Naive thymus-derived CD8-positive, alpha-beta T cell (primary cell): ENCODE measurements around the gene COQ4. TPM values are rescaled to one million over a fixed set of nuclear protein-coding genes. Genes with fewer than 3 reads are reported as not detected.

Experiments
- ATAC-seq, 2 donors: fragments of 150-1000 bp; cut with Tn5 transposase in 1 of 2; sonication (Bioruptor Pico), chemical (Tn5 transposase) in 1 of 2; 1 replicate in 1 of 2; 2 replicates in 1 of 2; pipeline ENCODE4 v1.10.0; 2021; ENCODE audit warnings: mild to moderate bottlenecking in 2 of 2, moderate library complexity in 2 of 2
- POLR2A ChIA-PET: fragments of 350-600 bp; sonication (Branson Sonifier 250); formaldehyde crosslinking; loops from one replicate; lab custom pipeline; 2021; ENCODE audit warnings: antibody characterized with exemption; lab: Charles Lee
- DNase-seq, 10 donors: peaks; one replicate each; pipeline versions ENCODE4 v3.0.0 to v3.0.0-alpha.2; 2020 to 2022
- H3K27ac Mint-ChIP-seq, 10 donors: one replicate each; pipeline ENCODE4 v1.8.0; 2020 to 2022; ENCODE audit warnings: mild to moderate bottlenecking in 10 of 10, mixed read lengths in 10 of 10, moderate library complexity in 4 of 10, inconsistent platforms in 1 of 10
- H3K27me3 Mint-ChIP-seq, 5 donors: one replicate each; pipeline ENCODE4 v1.8.0; 2021 to 2022; ENCODE audit warnings: mixed read lengths in 5 of 5
- H3K36me3 Mint-ChIP-seq, 3 donors: one replicate each; pipeline ENCODE4 v1.8.0; 2020 to 2022; ENCODE audit warnings: mixed read lengths in 3 of 3, mild to moderate bottlenecking in 2 of 3, inconsistent platforms in 1 of 3
- H3K4me1 Mint-ChIP-seq, 4 donors: one replicate each; pipeline ENCODE4 v1.8.0; 2021 to 2022; ENCODE audit warnings: mixed read lengths in 4 of 4
- H3K4me3 Mint-ChIP-seq, 10 donors: one replicate each; pipeline ENCODE4 v1.8.0; 2020 to 2022; ENCODE audit warnings: mild to moderate bottlenecking in 10 of 10, mixed read lengths in 10 of 10, moderate library complexity in 6 of 10, inconsistent platforms in 1 of 10
- H3K9me3 Mint-ChIP-seq, 9 donors: one replicate each; pipeline ENCODE4 v1.8.0; 2020 to 2022; ENCODE audit warnings: mixed read lengths in 9 of 9, mild to moderate bottlenecking in 3 of 9, inconsistent platforms in 1 of 9, moderate library complexity in 1 of 9
- polyA plus RNA-seq, 3 donors: library from polyadenylated mRNA; unstranded; fragments of 300-500 nt; fragmentation: Illumina TruSeq; gene quantifications; one replicate each; pipeline ENCODE4 v1.2.3, GENCODE V29; 2021
- total RNA-seq, 8 experiments: library from RNA in 2 of 8; stranded (reverse) in 2 of 8; gene quantifications; one replicate each; pipeline ENCODE4 v1.2.3 and lab custom pipeline; 2021 to 2026

Gene COQ4
- total and polyA plus RNA-seq, 5 experiments from 2014 or later = 26.4 to 46.5 (median 43.4) TPM

DNA sequence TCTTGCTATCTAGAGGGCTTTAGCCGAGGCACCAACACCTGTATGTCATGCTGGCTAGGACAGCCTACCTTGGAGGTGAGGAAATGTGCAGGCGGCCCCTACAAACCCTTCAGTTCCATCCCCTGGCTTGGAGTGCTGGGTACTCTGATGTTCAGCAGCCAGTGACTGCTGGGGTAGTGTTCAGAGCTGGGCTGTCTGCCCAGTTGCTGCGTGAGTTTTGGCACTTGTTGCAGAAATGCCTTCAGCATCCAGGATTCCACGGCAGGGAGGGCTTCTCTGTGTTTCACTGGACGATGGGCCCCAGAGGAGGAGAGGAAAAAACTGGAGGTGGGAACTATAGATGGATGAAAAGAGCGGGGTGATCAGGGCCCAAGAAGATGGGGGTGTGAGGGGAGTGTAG, 36.2 kb upstream of the COQ4 start:
- Mint-ChIP-seq H3K9me3 (no peaks in the 10 kb centered on the region), H3K4me1 (peaks cover 0 to 1% (median 0%) of the 10 kb centered on the region in 4 donors), H3K4me3 (no peak overlapping the region), H3K36me3 (peaks cover 0 to 18% (median 7%) of the 10 kb centered on the region in 3 donors), H3K27me3 (no peaks in the 10 kb centered on the region), H3K27ac (no peak overlapping the region)
- no peak for ATAC-seq
- POLR2A ChIA-PET = no interaction called here
- DNase-seq = no peak

DNA sequence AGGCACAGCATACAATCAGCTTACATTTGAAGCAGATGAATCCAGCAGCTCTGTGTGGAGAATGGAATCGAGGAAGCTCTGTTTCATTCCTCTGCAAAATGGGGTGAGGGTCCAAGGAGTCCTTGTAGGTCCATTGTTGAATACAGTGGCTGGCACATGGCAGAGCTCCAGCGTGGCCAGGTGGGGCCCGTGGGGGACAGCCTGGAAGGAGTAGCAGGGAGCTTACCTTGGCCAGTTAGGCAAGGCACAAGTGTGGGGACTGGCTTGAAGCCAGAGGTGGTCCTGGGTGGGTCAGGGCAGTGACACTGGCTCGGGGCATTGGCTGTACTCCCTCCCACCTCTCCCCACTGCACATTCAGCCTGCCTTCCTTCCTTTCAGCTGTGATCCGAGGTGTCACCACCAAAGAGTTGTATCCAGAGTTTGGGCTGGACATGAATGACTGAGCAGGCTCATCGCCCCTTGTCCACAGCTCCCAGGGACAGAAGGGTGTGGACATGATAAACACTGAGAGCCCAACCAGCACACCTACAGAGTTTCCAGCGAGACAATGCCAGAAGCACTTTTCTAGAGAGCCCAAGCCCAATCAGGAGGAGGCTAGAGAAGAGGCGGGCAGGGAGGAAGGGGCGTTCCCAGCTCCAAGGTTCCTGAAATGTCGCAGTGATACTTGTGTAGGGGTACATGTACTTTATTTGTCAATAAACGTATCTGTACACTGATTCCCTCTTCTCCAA, 34.2 kb upstream of the COQ4 start:
- no peak overlapping the region for H3K27ac Mint-ChIP-seq
- peaks cover 0 to 18% (median 7%) of the 10 kb centered on the region in 3 donors for H3K36me3 Mint-ChIP-seq
- POLR2A ChIA-PET = interaction anchor here (0.6 kb wide), 1 partner anchor 32 kb away, joined by 5 read pairs; no protein-coding TSS in a partner anchor
- ATAC-seq (no peak), DNase-seq (no peak)
- H3K4me1 Mint-ChIP-seq = peaks cover 0 to 1% (median 0%) of the 10 kb centered on the region in 4 donors
- H3K4me3 Mint-ChIP-seq = no peak overlapping the region
- H3K9me3 Mint-ChIP-seq = no peaks in the 10 kb centered on the region
- H3K27me3 Mint-ChIP-seq = no peaks in the 10 kb centered on the region

DNA sequence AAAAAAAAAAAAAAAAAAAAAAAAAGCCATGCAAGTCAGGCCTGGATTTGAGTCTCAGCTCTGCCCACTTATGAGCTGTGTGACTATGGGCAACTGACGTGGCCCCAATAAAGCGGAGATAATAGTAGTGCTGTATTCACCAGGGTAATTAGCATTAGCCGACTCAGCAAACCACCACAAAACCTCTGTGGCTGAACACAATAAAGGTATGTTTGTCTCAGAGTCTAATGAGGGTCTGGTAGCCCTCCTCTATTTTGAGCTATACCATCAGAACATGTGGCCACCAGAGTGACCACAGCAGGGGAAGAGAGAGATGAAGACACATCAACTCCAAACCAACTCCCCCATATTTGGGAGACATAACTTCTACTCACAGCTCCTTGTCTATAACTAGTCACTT, 30.6 kb upstream of the COQ4 start:
- no peak overlapping the region for H3K4me3 Mint-ChIP-seq
- H3K27me3 Mint-ChIP-seq = no peaks in the 10 kb centered on the region
- peaks cover 0 to 13% (median 4%) of the 10 kb centered on the region in 3 donors for H3K36me3 Mint-ChIP-seq
- DNase-seq (no peak), ATAC-seq (no peak)
- H3K27ac Mint-ChIP-seq = no peak overlapping the region
- H3K9me3 Mint-ChIP-seq = no peaks in the 10 kb centered on the region
- H3K4me1 Mint-ChIP-seq = peaks cover 0 to 2% (median under 1%) of the 10 kb centered on the region in 4 donors
- POLR2A ChIA-PET = interaction anchor here (0.6 to 0.8 kb wide), 2 partner anchors 9 to 496 kb away, joined by 5 to 6 read pairs; no protein-coding TSS in a partner anchor

DNA sequence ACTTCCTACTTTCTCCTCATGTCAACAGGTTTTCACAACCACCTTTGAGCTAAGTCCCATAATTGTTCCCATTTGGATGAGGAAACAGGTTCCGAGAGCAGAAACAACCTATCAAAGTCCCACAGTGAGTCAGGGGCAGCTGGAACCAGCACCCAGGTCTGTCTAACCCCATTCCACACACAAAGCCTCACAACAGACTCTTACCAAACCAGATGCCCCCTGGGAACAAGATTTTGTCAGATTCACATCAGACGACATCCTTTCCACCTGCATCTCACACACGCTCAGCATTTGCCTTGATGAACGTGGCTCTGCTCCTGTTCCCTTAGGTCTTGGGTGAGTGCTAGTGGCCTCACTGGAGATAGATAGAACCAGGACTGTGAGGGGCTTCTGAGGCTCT, 29.5 kb upstream of the COQ4 start:
- Mint-ChIP-seq H3K27ac (peak overlapping the region in 1 of 10 donors; percentile 60), H3K4me1 (peaks cover 0 to 2% (median under 1%) of the 10 kb centered on the region in 4 donors), H3K36me3 (peaks cover 0 to 7% (median 4%) of the 10 kb centered on the region in 3 donors), H3K9me3 (no peaks in the 10 kb centered on the region), H3K27me3 (no peaks in the 10 kb centered on the region), H3K4me3 (no peak overlapping the region)
- ATAC-seq (no peak), DNase-seq (no peak)
- POLR2A ChIA-PET = interaction anchor here (0.6 kb wide), 2 partner anchors 281 to 494 kb away, joined by 3 read pairs; partner anchors contain the start of gene TBC1D13

DNA sequence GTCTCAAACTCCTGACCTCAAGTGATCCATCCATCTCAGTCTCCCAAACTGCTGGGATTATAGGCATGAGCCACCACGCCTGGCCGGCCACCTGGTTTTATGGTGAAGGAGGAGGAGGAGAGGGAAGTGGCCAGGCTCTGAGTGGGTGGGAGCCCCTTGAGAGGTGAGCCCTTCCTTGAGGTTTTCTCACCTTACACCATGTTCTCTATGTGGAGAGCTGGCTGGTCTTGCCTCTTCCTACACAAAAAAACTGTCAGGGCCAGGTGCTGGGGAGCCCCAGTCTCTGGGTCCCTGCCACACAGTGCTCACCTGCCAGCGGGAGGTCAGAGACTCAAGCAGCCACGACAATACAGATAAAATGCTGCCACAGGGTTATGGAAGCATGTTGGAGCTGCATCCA, 28.5 kb upstream of the COQ4 start:
- Mint-ChIP-seq H3K9me3 (no peaks in the 10 kb centered on the region), H3K27ac (no peak overlapping the region), H3K36me3 (peaks cover 0 to 1% (median 0%) of the 10 kb centered on the region in 3 donors), H3K4me3 (no peak overlapping the region), H3K4me1 (peaks cover 0 to 2% (median under 1%) of the 10 kb centered on the region in 4 donors), H3K27me3 (no peaks in the 10 kb centered on the region)
- POLR2A ChIA-PET = no interaction called here
- DNase-seq (no peak), ATAC-seq (no peak)

DNA sequence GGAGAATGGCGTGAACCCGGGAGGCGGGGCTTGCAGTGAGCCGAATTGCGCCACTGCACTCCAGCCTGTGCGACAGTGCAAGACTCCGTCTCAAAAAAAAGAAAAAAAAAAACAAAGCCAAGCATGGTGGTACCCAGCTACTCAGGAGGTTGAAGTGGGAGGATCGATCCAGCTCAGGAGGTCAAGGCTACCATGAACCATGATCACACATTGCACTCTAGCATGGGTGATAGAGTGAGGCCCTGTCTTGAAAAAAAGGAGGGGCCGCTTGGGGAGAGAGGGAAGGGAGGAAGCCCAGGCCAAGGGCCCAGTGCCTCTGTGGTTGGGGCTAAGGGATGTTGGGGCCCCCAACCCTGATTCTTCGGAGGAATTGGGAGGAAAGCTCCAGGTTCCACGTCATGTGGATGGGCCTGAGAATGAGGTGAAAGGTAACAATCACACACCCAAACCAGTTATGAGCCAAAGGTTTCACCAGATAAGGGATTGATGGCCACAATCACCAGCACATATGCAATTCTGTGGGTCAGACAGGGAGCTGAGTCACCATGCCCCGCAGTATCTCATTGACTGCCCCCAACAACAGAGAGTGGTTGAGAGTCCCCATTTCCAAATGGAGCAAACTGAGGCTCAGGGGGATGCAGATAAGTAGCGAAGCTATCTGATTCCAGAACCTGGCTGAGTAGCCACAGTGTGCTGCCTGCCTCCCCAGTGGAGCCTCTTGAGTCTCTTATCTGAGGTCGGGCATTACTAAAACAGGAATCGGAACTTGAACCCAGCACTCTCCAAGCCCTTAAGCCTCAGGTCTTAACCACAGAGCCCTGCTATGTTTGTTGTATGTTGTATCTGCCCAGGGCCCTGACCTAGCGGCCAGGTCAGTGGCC, 26.1 kb upstream of the COQ4 start:
- H3K36me3 Mint-ChIP-seq = peaks cover 0 to 1% (median 0%) of the 10 kb centered on the region in 3 donors
- no peak for ATAC-seq
- H3K27me3 Mint-ChIP-seq = no peaks in the 10 kb centered on the region
- H3K4me1 Mint-ChIP-seq = peaks cover 0 to 2% (median under 1%) of the 10 kb centered on the region in 4 donors
- POLR2A ChIA-PET = no interaction called here
- H3K4me3 Mint-ChIP-seq = no peak overlapping the region
- H3K9me3 Mint-ChIP-seq = no peaks in the 10 kb centered on the region
- H3K27ac Mint-ChIP-seq = peak overlapping the region in 1 of 10 donors; percentile 11
- no peak for DNase-seq

DNA sequence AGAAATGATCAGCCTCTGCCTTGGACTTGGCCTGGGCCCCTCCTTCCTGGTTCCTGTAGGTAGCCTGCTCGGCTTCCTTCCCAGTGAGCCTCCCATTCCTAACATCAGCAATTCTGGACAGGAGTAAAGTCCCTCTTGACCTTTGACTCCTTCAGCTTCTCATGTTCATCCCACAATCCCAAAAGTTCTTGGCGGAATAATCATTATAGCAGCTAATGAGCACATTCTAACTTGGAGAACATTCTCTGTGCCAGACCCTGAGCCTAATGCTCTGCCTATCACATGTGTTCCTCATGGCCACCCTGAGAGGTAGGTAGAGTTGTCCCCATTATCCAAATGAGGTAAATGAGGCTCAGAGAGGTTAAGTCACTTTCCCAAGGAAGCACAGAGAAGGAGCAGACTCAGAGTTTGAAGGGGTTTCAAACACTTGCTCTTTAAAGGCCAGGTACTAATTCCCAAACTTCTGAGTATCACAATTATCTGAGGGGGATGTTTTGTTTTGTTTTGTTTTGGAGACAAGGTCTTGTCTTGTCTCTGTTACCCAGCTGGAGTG, 25.3 kb upstream of the COQ4 start:
- Mint-ChIP-seq H3K4me1 (peaks cover 0 to 2% (median under 1%) of the 10 kb centered on the region in 4 donors), H3K4me3 (no peak overlapping the region), H3K9me3 (no peaks in the 10 kb centered on the region), H3K27me3 (no peaks in the 10 kb centered on the region), H3K36me3 (peaks cover 0 to 1% (median 0%) of the 10 kb centered on the region in 3 donors), H3K27ac (no peak overlapping the region)
- ATAC-seq (no peak), DNase-seq (no peak)
- POLR2A ChIA-PET = no interaction called here

DNA sequence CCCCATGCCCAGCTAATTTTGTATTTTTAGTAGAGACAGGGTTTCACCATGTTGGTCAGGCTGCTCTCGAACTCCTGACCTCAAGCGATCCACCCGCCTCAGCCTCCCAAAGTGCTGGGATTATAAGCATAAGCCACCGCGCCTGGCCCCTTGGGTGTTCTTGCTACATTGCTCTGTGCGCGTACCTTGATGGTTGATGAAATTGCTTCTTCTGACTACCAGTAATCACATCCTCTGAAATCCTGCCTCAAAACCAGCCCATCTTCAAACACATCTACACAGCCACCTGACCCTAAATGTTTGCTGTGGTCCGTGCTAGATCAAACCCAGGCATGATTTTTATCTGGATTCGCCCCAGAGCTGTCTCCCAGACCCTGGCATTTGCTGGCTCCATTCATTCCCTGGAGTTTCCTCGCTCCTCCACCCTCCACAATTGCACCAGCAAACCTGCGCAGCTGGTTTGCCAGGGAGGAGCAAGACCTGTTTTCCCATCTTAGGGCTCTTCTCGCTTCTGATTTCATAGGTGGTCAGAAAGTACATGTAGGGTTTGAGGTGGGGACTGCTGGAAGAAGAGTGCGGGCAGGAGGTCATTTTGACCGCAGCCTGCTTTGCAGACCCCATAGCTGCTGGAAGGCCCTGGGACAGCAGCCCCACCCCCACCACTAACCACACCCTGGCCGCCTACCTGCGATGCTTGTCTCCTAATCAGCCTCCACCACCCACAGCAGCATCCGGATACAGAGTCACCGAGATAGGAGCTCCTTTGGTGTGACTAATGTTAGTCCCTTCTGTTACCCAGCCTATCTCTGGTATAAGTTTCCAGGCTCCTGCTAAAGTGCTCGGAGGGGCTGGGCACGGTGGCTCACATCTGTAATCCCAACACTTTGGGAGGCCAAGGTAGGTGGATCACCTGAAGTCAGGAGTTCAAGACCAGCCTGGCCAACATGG, 23.8 kb upstream of the COQ4 start:
- Mint-ChIP-seq H3K27ac (peak overlapping the region in 1 of 10 donors; percentile 33), H3K9me3 (no peaks in the 10 kb centered on the region), H3K4me1 (peaks cover 0 to 4% (median under 1%) of the 10 kb centered on the region in 4 donors), H3K36me3 (peaks cover 0 to 1% (median 0%) of the 10 kb centered on the region in 3 donors), H3K27me3 (no peaks in the 10 kb centered on the region), H3K4me3 (no peak overlapping the region)
- ATAC-seq (no peak), DNase-seq (no peak)
- POLR2A ChIA-PET = no interaction called here

DNA sequence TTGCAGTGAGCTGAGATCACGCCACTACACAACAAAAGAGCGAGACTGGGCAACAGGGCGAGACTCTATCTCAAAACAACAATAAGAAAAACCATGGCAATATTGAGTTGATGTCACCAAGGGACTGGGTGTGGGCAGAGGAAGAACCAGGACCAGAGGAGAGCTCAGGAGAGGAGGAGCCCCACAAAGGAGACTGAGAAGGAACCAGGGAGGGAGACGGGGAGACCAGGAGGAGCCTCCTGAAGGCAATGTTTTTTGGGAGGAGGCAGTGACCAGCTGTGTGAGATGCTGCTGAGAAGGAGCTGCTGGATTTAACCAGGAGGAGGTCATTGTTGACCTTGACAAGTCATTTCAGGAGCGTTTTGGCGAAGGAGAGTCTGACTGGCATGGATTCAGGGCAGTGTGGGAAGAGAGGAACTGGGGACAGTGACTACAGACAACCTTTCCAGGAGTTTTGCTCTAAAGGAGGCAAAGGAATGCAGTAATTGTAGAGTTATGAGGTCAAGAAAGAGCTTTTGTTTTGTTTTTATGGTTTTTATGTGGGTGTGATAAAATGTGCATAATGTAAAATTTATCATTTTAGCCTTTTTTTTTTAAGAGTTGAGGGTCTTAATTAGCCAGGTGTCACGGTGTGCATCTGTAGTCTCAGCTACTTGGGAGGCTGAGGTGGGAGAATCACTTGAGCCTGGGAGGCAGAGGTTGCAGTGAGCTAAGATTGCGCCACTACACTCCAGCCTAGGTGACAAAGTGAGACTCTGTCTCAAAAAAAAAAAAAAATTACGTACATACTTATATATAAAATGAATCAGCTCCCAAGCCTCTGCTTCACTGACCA, 18.3 kb upstream of the COQ4 start:
- H3K4me1 Mint-ChIP-seq = peaks cover 0 to 2% (median 0%) of the 10 kb centered on the region in 4 donors
- H3K4me3 Mint-ChIP-seq = no peak overlapping the region
- H3K9me3 Mint-ChIP-seq = no peaks in the 10 kb centered on the region
- H3K27me3 Mint-ChIP-seq = no peaks in the 10 kb centered on the region
- peaks cover 0 to 17% (median 2%) of the 10 kb centered on the region in 3 donors for H3K36me3 Mint-ChIP-seq
- no peak for ATAC-seq
- DNase-seq = no peak
- POLR2A ChIA-PET = interaction anchor here (1.0 kb wide), 1 partner anchor 525 kb away, joined by 3 read pairs; the partner anchor contains the start of gene SPOUT1
- H3K27ac Mint-ChIP-seq = peak overlapping the region in 7 of 10 donors; percentile 23 to 72 (median 52)

DNA sequence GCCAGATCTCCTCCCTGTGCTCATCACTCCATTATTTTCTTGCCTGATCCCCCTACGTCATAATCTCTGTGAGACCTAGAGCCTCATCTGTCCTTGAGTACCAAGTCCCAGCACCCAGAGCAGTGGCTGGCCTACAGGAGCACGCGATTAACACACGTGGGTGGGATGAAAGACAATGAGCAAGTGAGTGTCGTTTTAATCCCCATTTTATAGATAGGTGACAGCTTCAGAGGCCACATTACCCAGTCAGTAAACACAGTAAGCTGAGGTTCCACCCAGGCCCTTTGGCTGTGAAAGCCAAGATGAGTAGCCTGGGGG, 17.7 kb upstream of the COQ4 start:
- POLR2A ChIA-PET = interaction anchor here (1.0 kb wide), 1 partner anchor 525 kb away, joined by 3 read pairs; the partner anchor contains the start of gene SPOUT1

DNA sequence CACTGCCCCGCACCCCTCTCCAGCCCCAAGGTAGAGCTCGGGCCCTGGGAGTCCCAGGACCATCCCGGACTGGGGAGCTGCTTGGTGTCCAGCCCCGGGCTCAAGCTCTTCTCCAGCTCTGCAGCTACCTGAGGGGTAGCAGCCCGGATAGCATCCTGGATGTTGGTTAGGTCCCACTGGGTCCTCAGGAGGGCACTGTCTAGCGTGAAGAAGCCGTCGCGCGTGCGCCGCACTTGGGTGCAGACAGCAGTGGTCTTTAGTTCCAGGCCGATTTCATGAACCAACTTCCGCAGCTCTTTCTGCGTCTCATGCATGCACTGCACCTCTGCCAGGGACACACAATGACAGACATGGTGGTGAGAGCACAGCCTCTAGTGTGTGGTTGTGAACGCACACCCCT, 13.1 kb upstream of the COQ4 start:
- H3K27ac Mint-ChIP-seq = no peak overlapping the region

More for the DNA sequence above, 17.7 kb upstream of the COQ4 start:
- H3K27me3 Mint-ChIP-seq = no peaks in the 10 kb centered on the region
- H3K27ac Mint-ChIP-seq = peak overlapping the region in 5 of 10 donors; percentile 2 to 53 (median 9)
- peaks cover 0 to 2% (median 0%) of the 10 kb centered on the region in 4 donors for H3K4me1 Mint-ChIP-seq
- no peak for DNase-seq
- no peak for ATAC-seq
- no peak overlapping the region for H3K4me3 Mint-ChIP-seq
- peaks cover 0 to 23% (median 2%) of the 10 kb centered on the region in 3 donors for H3K36me3 Mint-ChIP-seq
- H3K9me3 Mint-ChIP-seq = no peaks in the 10 kb centered on the region

More for the DNA sequence above, 13.1 kb upstream of the COQ4 start:
- DNase-seq = no peak
- POLR2A ChIA-PET = no interaction called here
- Mint-ChIP-seq H3K4me1 (no peaks in the 10 kb centered on the region), H3K27me3 (no peaks in the 10 kb centered on the region), H3K4me3 (no peak overlapping the region), H3K9me3 (no peaks in the 10 kb centered on the region), H3K36me3 (peaks cover 0 to 60% (median 7%) of the 10 kb centered on the region in 3 donors)
- ATAC-seq = no peak
